DMS79 treated with DMSO at 0.1 percent for 48 hours (cell line): ENCODE data around the gene OR13H1.
"Not testable (repeated sequence)": the region's sequence is repeated elsewhere in the genome, so short reads cannot be mapped to it uniquely, and the experiment has no call there.

ENCODE experiments used
- DNase-seq: peaks from one replicate; lab custom pipeline; 2025; lab: John Stamatoyannopoulos, UW

The OR13H1 gene, protein sequence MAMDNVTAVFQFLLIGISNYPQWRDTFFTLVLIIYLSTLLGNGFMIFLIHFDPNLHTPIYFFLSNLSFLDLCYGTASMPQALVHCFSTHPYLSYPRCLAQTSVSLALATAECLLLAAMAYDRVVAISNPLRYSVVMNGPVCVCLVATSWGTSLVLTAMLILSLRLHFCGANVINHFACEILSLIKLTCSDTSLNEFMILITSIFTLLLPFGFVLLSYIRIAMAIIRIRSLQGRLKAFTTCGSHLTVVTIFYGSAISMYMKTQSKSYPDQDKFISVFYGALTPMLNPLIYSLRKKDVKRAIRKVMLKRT

DNA sequence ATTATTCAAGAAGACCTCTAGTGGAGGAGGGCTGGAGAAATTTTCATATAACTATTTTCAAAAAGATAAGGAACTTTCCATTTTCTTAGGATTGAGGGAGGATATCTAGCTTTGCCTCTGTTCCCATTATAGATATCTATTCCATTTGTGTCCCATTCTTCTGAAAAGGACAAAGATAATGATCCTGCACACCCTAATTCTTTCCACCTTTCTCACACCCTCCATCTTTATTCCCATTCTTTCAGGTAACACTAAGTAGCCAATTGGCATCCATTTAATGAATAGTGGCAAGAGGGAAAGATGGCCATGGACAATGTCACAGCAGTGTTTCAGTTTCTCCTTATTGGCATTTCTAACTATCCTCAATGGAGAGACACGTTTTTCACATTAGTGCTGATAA is at the start of gene OR13H1:
Gene OR13H1, plus strand, starts transcription at position 301 of the 400 bp plus-strand sequence. Its CDS starts 0 bp downstream, at position 301.
- DNase-seq = no peak

DNA sequence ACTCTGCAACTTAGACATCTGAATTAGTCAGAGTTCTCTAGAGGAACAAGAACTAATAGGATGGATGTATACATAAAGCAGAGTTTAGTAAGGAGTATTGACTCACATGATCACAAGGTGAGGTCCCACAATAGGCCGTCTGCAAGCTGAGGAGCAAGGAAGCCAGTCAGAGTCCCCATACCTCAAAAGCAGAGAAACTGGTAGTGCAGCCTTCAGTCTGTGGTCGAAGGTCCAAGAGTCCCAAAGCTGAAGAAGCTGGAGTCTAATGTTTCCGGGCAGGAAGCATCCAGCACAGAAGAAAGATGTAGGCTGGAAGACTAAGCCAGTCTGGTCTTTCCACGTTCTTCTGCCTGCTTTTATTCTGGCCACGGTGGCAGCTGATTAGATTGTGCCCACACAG is 42.3 kb upstream of the OR13H1 start:
- DNase-seq = not testable (repeated sequence)

DNA sequence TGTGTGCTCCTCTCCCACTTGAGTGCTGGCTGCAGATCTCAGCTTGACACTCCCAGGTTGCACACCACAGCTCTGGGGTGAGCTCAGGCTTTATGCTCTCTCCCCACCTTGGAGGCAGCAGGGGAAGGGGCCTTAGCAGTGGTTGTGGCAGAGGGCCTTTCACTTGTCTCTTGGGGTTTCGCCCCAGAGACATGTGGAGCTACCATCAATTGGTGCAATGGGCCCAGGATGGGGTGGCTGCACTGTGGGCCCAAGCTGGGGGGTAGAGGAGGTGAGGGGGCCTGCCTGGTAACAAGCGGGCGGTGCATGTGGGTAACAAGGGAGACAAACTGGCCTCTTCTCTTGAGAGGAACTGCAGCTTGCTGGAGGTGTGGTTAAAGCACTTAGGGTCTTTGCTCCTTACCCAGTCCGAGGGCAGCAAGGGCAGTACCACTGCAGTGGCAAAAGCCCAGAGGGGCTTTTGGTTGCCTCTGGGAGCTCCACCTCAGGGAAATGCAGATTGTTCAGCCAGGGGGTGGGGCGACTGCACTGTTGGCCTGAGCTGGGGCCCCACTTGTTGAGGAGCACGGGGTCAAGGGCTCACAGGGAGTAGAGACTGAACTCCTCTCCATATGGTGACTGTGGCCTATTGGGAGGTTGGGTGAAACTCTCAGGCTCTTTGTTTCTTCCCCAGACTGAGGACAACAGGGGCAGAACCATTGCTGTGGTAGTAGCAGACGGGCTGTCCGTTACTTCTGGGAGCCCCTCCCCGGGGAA is 30.5 kb upstream of the OR13H1 start:
- no peak for DNase-seq

DNA sequence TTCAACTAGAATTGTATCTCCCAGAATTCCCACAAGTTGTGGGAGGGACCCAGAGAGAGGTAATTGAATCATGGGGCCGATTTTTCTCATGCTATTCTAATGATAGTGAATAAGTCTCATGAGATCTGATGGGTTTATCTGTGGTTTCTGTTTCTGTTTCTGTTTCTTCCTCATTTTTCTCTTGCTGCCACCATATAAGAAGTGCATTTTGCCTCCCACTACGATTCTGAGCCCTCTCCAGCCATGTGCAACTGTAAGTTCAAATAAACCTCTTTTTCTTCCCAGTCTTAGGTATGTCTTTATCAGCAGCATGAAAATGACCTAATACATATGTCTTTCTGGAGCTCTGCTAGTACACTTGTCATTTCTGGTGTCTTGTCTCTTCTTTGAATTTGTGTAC is 22.1 kb upstream of the OR13H1 start:
- no peak for DNase-seq

DNA sequence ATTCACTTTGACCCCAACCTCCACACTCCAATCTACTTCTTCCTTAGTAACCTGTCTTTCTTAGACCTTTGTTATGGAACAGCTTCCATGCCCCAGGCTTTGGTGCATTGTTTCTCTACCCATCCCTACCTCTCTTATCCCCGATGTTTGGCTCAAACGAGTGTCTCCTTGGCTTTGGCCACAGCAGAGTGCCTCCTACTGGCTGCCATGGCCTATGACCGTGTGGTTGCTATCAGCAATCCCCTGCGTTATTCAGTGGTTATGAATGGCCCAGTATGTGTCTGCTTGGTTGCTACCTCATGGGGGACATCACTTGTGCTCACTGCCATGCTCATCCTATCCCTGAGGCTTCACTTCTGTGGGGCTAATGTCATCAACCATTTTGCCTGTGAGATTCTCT is 344 bp downstream of the OR13H1 start:
- DNase-seq = no peak

DNA sequence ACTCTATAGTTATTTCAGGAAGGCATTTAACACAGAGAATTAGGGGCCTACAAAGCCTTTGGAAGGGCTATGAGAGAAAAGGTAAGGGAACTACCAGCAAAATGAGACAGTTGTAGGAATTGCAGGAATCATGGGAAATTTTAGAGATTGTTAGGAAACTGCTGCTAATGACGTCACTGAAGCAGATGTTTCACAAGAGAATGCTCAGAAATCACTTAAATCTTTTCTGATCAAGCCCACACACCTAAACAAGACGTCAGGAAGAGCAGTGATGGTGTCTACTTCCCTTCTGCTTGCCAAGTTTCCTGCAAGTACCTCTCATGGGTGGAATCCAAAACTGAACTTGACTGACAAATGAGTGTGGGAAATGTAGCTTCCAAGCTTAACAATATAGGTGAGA is 5.1 kb downstream of the OR13H1 start:
- DNase-seq = no peak

DNA sequence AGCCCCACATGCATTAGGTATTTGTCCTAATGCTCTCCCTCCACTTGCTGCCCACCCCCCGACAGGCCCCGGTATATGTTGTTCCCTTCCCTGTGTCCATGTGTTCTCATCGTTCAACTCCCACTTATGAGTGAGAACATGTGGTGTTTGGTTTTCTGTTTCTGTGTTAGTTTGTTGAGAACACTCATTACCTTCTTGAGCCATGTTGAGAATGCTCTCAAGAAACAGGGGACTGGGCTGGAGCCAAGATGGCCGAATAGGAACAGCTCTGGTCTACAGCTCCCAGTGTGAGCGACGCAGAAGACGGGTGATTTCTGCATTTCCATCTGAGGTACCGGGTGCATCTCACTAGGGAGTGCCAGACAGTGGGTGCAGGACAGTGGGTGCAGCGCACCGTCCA is 8.6 kb downstream of the OR13H1 start:
- not testable (repeated sequence) for DNase-seq

DNA sequence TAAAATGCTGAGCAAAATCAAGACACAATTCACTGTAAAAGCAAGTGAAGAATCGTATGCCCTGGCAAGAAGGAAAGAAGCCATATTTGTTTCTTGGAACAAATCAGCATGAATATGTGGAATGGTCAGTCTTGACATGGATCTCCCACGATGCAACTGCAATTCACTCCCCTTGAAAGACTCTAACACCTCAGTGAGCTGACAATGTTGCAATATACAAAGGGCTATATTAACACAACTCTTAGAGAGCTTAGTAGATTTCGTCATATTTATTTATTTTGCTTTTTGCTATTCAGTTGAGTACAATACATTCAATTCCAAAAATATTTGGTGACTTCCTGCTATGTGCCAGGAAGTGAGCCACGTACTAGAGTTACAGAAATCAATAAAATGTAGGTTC is 14.7 kb downstream of the OR13H1 start:
- no peak for DNase-seq

DNA sequence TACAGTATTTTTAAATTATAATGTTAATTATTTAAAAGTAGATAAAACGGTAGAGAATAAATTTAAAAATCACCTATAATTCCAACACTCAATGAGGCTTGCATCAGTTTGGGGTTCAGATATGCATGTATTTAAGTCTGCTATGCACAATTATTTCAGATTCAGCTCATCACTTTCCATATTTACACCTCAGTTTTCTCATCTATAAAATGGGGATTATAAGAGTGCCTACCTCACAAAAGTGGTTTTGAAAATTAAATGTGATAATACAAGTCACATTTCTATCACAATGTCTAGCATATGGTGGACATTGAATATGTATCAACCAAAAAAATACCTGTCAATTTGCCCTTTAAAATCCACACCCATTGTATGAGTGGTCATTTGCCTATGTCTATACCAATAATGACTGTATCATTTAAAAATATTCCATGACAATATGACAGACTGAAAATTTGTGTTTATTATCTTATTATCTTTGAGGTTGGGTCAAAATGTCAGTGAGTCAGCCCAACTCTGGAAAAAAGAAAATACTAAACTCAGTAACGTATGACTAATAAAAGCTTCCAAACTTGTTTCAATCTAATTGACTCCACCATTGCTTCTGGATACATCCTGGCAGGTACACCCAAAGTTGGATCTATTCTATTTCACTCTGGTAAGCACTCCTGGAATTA is 20.8 kb downstream of the OR13H1 start:
- no peak for DNase-seq

DNA sequence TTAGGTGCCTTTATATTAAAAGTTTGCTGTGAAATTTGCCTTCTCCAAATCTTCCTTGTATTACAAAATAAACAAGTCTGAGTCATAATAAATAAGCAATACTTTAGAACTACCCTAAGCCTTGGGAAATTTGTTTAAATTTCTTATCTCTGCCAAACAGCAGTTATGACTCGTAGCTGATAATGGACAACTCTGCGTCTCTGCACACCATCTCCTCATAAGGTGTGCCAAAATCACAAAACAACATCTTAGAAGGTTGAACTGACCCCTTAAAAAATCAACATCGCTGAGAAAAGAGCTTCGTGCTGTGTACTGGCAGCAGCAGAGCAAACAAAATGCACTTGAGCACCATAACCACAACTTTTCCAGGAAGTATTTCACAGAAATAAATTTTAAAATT is 22.0 kb downstream of the OR13H1 start:
- DNase-seq = no peak

DNA sequence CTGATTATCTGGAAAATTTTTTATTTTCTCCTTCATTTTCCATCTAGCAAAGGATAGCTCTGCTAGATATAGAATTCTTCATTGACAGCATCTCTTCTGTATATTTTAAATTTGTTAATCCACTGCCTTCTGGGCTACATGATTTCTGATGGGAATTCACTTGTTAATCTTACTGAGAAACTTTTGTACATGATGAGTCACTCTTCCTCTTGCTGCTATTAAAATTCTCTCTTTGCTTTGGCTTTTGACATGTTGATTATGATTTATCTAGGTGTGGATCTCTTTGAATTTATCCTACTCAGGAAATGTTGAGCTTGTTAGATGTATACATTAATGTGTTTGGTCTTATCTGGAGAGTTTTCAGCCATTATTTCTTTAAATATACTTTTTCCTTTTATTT is 27.5 kb downstream of the OR13H1 start:
- no peak for DNase-seq

DNA sequence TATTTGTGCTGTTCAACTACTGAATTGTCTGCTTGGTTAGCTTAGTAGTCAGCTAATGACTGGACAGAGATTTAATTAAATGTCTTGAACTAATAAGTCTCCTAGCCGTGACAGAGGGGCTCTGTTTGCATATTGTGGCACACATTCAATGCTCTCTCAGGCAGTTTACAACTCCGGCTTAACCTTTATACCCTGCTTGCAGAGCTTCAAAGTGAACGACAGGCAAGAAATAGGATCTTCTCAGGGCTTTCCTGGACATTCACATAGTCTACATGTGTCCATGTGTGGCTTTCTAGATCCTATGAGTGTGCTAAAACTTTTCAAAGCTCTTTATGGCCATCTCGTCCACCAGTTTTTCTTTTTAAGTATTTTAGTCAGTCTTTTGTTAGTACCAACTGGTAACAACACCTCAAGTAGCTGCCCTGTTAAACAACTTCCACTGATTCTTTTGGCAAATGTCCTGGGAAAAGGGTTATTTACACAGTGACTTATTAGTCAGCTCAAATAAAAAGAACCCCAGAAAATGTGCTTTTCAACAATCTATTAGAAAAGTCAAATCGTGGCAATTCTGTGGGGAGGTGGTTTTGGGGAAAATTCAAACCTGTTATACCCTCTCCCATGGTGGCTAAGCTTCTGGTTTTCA is 28.6 kb downstream of the OR13H1 start:
- no peak for DNase-seq

DNA sequence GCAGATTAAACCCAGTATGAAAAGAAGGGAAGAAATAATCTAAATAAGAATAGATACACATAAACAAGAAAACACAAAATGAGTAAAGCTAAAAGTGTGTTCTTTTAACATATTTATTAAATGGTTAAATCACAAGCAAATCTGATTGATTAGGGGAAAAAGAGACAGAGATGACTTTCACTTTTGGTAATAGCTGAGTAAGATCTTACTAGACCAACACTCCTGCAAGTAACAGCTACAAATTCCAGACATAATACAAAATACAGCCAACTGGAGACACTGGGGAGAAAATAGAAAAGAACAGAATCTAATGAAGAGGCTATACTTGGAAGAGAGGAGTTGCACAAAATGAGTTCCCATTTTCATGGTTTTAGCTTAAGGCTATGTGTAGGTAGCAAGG is 33.5 kb downstream of the OR13H1 start:
- no peak for DNase-seq

DNA sequence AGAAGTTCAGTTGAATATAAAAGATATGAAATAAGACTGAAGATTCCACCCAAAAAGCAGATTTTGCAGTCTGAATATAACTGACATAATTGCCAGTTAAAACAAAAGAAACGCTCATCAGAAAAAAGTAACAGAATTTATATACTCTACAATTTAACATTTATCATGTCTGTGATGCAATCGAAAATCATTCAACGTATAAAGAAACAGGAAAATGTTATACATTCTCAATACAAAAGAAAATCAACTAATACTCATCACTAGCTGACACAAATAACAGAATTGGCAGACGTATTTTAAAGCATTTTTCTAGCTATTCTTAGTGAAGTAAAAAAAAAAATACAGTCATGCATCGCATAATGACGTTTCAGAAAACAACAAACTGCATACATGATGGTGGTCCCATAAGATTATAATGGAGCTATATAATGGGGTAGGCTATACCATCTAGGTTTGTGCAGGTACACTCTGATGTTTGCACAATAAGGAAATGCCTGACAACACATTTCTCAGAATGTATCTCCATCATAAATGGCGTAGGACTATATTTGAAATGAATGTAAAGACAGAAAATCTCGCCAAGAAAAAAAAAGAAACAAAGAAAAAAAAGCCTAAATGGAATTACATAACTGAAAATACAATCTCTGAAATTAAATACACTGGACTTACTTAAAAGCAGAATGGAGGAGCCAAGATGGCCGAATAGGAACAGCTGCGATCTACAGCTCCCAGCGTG is 34.3 kb downstream of the OR13H1 start:
- DNase-seq = no peak

DNA sequence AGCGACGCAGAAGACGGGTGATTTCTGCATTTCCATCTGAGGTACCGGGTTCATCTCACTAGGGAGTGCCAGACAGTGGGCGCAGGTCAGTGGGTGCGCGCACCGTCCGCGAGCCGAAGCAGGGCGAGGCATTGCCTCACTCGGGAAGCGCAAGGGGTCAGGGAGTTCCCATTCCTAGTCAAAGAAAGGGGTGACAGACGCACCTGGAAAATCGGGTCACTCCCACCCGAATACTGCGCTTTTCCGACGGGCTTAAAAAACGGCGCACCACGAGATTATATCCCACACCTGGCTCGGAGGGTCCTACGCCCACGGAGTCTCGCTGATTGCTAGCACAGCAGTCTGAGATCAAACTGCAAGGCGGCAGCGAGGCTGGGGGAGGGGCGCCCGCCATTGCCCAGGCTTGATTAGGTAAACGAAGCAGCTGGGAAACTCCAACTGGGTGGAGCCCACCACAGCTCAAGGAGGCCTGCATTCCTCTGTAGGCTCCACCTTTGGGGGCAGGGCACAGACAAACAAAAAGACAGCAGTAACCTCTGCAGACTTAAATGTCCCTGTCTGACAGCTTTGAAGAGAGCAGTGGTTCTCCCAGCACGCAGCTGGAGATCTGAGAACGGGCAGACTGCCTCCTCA is 35.0 kb downstream of the OR13H1 start:
- not testable (repeated sequence) for DNase-seq

DNA sequence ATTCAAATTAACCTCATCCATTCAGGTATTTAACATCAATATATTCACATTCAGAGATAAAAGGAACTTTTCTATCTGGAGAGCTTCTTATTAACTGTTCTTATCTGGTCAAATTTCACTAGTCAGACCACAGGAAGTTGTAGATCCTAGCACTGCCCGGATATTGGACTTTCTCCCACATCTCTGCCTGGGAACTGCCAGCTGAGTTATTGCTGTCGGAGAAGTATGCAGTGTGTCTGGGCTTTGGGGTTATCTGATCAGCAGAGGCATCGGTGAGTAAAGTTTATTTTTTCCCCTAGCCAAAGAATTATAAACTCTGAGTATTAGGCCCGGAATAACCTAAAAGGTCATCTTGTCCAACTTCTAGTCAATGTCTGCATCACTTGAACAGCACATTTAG is 45.1 kb downstream of the OR13H1 start:
- no peak for DNase-seq
